Measurements from ENCODE around the gene ZNF552. TPM values are rescaled to one million over a fixed set of nuclear protein-coding genes. Genes with fewer than 3 reads are reported as not detected.

Gene ZNF552
- total and polyA plus RNA-seq, 2 of the 8 experiments (the other 6 are each of a cell fraction or from before 2014, with no cell fraction given), result 5.9 to 11.6 TPM

- Histone ChIP-seq H2BK15ac (ENCODE audit: low read length) (no peak overlapping the region), H3K4me3 (ENCODE audit: extremely low read depth in 1 of 4, insufficient read depth in 2 of 4, low read depth in 3 of 4, low read length in 4 of 4) (no peak overlapping the region), H3K4ac (replicated peaks; ENCODE audit: insufficient read length, low read depth, low read length) (no peak overlapping the region), H4K8ac (ENCODE audit: extremely low read depth, insufficient read depth, low read length) (no peak overlapping the region), H4K5ac (ENCODE audit: insufficient read length, low read depth, low read length) (no peak overlapping the region), H3K56ac (replicated peaks; ENCODE audit: insufficient read length, low read depth, low read length) (no peak overlapping the region), H2BK12ac (ENCODE audit: low read depth, low read length) (no peak overlapping the region), H3K9ac (replicated peaks in 1 of 4; ENCODE audit: extremely low read depth in 1 of 4, low read depth in 3 of 4, low read length in 3 of 4) (no peak overlapping the region), H3K14ac (ENCODE audit: insufficient read length) (no peak overlapping the region), H3K4me1 (replicated peaks in 1 of 4; ENCODE audit: control insufficient read depth in 3 of 4, insufficient read depth in 4 of 4, low read length in 3 of 4) (peaks cover 0 to 2% (median 0%) of the 10 kb centered on the region in 4 experiments; a peak in 1 of 7 replicates), H4K20me1 (replicated peaks in 1 of 2; ENCODE audit: control insufficient read depth in 1 of 2, insufficient read depth in 2 of 2, low read length in 2 of 2) (peaks cover 0 to 9% of the 10 kb centered on the region in 2 experiments), H3K79me1 (ENCODE audit: low read depth, low read length) (no peaks in the 10 kb centered on the region; the same call in 1 of the 2 replicates), H2BK120ac (replicated peaks; ENCODE audit: low read depth, low read length) (no peak overlapping the region), H3K18ac (ENCODE audit: extremely low read depth, low read length) (no peak overlapping the region), H3K27me3 (replicated peaks in 1 of 4; ENCODE audit: control insufficient read depth in 3 of 4, extremely low read depth in 1 of 4, insufficient read depth in 3 of 4, low read length in 3 of 4) (no peaks in the 10 kb centered on the region), H3K79me2 (ENCODE audit: control insufficient read depth in 1 of 2, insufficient read depth in 2 of 2, low read length in 2 of 2) (peaks cover 3 to 4% of the 10 kb centered on the region in 2 experiments; a peak in 2 of 4 replicates), H3K27ac (ENCODE audit: low read depth, low read length) (no peak overlapping the region), H3K9me3 (ENCODE audit: insufficient read depth in 2 of 2, low read depth in 1 of 2, low read length in 1 of 2) (no peaks in the 10 kb centered on the region), H2BK20ac (ENCODE audit: low read length) (no peak overlapping the region), H4K91ac (replicated peaks; ENCODE audit: insufficient read length, low read length) (no peak overlapping the region), H3K4me2 (ENCODE audit: insufficient read depth in 1 of 2, low read depth in 2 of 2, low read length in 2 of 2) (no peak overlapping the region), H2AFZ (ENCODE audit: low read length) (no peak overlapping the region), H3K23me2 (ENCODE audit: low read depth, low read length) (no peaks in the 10 kb centered on the region), H2AK5ac (ENCODE audit: low read depth, low read length) (no peak overlapping the region), H2BK5ac (ENCODE audit: low read depth, low read length) (no peak overlapping the region), H3K23ac (ENCODE audit: insufficient read length) (no peak overlapping the region), H3K36me3 (ENCODE audit: control insufficient read depth in 2 of 4, insufficient read depth in 4 of 4, low read length in 3 of 4) (peaks cover 0 to 5% (median 2%) of the 10 kb centered on the region in 4 experiments; a peak in 4 of 8 replicates)
- no peak for TF ChIP-seq HDAC6 (IDR thresholded peaks at IDR 0.05; ENCODE audit: low read depth, low read length)
- ChIA-PET CTCF (ENCODE audit: partially characterized antibody) (interaction anchor here (2.1 kb wide), 1 partner anchor 14 kb away, joined by 4 read pairs; no protein-coding TSS in a partner anchor), POLR2A (ENCODE audit: partially characterized antibody) (interaction anchor here (1.0 kb wide), 1 partner anchor 17 kb away, joined by 7 read pairs; no protein-coding TSS in a partner anchor)
- 83% methylated on average over 5 of the region's 5 CpGs; no CpG with 5 or more reads in 1 of the 2 experiments for WGBS, 2 experiments (ENCODE audit: extremely low coverage in 1 of 2, insufficient coverage in 1 of 2, insufficient read length in 1 of 2, insufficient replicate concordance in 2 of 2, low coverage in 1 of 2, low lambda C conversion rate in 2 of 2, missing lambda C conversion rate in 1 of 2)
- DNase-seq (ENCODE audit: low read depth in 1 of 2, low spot score in 2 of 2) (no peak), FAIRE-seq (no peak)
Observed at GRCh38 chr19:57786906-57787305, 27.8 kb downstream of the ZNF552 start.
